NOMO-1 (cell line): ENCODE measurements around the gene APOC4.
"Not testable (repeated sequence)": the region's sequence is repeated elsewhere in the genome, so short reads cannot be mapped to it uniquely, and the experiment has no call there.

ENCODE experiments used
- DNase-seq, 2 experiments: peaks; one replicate each; lab custom pipeline; 2025; ENCODE audit not compliant: unreplicated experiment in 2 of 2; lab: John Stamatoyannopoulos, UW

Gene APOC4

DNA sequence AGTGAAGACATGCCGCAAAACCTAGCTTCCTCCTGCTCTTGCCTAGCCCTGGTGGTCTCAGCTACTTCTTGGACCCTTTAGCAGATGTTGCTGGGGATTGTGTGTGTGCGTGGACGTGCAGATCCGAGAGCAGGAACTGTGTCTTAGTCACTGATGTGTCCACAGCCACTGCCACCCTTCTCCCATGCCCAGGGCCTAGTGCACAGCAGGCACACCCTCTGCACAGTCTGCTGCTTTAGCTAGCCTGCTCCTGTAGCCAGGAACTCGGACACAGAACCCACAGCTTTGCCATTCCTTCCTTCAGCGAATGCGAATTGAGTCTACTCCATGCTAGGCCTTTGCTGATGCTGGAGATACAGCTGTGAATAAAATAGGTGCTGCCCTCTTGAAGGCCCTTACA, 15.5 kb downstream of the APOC4 start:
- DNase-seq = no peak

DNA sequence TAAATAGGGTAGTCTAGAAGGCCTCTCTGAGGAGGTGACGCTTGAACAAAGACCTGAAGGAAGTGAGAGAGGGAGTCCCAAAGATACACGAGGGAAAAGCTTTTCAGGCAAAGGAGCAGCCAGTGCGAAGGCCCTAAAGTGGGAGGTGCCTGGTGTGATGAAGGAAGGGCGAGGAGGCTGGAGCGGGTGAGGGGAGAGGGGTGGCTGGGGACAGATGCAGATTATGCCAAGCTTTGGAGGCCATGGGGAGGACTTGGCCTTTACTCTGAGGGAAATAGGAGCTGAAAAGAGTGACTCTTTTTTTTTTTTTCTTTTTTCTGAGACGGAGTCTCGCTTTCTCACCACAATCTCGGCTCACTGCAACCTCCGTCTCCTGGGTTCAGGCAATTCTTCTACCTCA, 16.1 kb downstream of the APOC4 start:
- no peak for DNase-seq

DNA sequence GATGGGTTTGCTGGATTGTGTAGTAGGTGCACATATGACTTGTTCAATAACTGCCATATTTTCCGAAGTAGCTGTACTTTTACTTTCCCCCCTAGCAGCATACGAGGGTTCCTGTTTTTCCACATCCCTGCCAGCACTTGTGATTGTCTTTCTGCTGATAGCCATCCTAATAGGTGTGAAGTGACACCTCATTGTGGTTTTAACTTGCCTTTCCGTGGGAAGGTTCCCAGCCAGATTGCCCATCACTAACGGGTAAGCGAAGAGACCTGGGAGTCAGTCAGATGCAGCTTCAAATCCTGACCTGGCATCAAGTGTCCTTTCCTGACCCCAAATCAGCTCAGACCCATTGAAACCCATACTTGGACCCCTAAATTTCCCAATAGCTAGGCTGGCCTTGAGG, 17.7 kb downstream of the APOC4 start:
- DNase-seq = no peak

DNA sequence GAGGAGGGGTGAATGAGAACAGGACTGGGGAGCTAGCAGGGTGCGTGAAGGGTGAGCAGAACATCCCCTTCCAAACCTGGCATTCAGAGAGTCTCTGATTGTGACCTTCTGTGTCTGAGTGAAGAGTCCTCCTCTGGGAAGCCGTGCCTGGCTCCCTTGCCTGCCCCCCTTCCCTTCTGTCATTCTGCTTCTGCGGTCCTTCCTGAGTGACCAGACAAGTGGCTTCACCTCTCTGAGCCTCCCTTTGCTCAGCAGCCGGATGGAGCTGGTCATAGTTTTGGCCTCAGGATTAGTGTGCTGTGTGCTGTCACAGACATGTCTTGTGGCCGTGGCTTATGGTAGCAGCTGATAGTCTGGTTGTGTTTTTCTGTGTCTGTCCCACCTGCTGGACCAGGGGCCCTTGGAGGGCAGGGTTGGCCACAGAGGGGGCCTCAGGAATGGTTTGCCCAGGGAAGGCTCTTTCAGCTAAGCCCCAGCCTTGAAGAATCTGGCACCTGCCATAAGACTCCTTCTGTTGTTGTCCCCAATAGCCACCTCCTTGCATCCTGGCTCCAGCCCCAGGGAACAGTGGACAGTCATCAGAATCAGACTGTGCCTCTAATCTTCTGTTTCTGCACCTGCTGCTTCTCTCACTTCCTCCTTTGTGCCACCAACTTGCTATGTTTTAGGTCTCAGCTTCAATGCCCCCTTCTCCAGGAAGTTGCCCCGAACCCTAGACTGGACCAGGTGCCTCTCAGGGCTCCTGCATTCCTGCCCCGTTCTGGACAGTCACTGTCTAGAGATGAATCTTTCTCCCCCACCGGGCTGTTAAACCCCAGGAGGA, 19.1 kb downstream of the APOC4 start:
- DNase-seq = no peak

DNA sequence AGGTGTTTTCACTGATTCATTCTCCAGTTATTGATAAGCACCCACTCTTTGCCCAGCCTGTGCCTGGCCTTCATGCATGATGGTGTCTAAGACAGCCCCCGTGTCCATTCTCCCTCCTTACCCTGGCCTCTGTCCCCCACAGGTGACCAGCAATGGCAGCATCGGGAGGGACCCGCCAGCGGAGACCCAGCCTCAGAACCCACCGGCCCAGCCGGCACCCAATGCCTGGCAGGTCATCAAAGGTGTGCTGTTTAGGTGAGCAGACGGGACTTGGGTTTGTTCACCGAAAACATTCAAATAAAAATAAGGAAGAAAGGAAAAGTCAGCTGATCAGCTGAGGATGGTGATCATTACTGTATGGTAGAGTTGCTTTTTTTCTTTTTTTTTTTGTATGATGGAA, 19.8 kb downstream of the APOC4 start:
- no peak for DNase-seq

DNA sequence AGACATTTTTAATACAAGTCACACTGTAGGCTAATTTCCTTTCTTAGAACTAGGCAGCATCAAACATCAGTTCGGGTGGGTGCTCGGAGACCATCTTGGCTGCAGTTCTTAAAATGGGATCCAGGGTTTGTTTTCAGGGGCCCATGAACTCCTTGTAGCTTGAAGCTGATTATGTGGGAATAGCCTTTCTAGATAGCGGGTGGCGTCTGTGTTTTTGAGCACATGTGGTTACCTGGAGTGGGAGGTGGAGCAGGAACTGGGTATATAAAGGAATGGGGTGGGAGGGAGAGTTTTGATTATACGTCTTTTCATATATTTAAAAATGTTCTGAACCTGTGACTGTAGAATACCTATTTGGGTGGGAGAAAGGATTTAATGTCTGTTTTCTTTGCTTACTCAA, 26.1 kb downstream of the APOC4 start:
- DNase-seq = no peak

DNA sequence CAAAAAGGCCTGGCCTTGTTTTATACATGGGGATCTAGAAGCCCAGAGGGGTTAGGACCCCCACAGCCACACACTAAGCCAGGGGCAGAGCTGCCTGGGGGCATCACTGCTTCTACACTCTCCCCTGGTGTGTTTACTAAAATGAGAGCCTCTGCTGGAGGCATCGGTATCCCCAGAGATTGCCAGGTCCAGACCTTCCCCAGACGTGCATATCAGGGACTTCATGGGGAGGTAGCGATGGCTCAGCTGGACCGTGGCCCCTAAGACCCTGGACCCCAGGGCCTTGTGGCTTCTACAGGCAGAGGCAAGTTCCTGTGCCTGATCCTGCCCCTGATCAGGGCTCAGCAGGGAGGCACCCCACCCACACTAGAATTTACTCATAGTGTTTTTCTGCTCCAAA, 26.6 kb downstream of the APOC4 start:
- DNase-seq = no peak

DNA sequence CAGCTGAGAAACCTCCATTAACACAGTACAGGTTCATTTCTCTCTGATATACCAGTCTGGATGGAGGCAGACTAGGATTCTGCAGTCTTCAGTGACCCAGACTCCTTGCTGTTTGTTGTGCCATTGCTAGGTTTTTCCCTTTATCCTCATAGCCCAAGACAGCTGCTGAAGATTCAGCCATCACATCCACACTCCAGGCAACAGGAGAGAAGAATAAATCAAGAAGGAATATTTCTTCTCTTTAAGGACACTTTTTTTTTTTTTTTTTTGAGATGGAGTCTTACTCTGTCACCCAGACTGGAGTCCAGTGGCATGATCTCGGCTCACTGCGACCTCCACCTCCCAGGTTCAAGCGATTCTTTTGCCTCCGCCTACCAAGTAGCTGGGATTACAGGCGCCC, 27.4 kb downstream of the APOC4 start:
- DNase-seq = no peak

DNA sequence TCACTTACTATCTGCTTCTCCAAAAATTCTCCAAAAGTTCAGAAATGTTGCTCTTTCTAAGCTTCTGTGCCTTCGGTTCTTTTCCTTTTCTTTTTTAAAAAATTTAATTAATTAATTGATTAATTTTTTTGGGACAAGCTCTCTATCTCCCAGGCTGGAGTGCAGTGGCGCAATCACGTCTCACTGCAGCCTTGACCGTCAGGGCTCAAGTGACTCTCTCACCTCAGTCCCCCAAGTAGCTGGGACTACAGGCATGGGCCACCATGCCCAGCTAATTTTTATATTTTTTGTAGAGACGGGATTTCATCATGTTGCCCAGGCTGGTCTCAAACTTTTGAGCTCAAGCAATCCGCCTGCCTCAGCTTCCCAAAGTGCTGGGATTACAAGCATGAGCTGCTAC, 29.4 kb downstream of the APOC4 start:
- DNase-seq = not testable (repeated sequence)

DNA sequence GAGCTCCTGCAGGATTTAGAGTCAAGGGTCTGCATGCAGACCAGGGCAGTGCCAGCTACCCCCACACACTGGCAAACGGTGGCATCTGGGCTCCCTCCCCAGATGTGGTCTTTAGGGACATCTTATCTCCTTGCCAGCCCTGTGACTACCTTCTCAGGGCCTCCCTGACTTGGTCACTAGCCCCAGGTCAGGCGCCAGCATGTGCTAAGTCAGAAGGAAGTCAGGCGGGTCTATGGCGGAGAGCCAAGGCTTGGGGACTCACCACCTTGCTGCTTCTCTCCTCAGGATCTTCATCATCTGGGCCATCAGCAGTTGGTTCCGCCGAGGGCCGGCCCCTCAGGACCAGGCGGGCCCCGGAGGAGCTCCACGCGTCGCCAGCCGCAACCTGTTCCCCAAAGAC, 30.8 kb downstream of the APOC4 start:
- DNase-seq = no peak

DNA sequence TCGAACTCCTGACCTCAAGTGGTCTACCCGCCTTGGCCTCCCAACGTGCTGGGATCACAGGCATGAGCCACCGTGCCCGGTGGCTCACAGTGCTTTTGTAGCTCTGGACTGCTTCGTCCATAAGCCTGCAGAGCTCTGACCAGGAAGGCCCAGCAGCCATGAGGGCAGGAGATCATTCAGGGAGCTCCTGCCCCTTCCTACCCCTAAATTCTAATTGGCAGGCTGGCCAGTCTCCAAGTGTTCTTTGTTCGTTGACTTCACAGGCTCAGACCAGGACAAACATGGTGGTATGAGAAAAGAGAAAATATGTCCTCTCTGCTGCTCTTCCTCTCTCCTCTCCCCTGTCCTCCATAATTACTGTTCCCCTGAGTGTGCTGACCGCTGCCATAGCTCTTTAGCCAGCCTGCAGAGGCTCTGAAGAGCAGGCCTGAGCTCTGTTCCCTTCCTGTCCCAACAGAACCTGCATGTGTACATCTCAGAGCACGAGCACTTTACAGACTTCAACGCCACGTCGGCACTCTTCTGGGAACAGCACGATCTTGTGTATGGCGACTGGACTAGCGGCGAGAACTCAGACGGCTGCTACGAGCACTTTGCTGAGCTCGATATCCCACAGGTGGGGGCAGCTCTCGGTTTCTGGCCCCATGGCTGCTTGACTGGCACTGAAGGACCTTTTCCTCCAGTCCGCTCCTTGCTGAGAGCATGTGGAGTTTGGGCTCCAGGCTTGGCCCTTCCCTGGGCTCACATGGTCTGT, 32.1 kb downstream of the APOC4 start:
- no peak for DNase-seq

DNA sequence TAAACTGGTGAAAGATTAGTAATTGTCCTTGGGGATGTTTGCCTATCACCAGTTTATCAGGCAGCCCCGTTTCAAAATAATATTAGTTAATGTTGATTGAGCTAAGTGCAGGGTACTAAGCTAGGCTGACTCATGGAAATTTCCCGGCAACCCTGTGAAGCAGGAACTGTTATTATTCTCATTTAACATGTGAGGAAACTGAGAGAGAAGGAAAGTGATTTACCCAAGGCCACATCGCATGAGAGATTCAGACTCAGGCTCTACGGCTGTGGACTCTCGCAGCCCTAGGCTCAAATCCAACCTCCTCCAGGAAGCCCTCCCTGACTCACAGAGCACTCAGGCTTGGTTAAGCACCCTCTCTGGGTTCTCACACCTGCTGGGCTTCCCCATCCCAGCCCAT, 32.8 kb downstream of the APOC4 start:
- no peak for DNase-seq

DNA sequence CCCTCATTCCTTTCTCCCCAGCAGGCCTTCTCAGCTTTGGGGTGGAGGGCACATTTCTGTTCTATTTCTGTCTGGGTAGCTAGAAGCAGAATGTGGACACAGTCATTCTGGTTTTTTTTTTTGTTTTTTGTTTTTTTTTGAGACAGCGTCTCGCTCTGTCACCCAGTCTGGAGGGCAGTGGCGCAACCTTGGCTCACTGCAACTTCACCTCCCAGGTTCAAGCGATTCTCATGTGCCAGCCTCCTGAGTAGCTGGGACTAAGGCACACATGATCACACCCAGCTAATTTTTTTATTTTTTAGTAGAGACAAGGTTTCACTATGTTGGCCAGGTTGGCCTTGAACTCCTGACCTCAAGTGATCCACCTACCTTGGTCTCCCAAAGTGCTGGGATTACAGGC, 33.4 kb downstream of the APOC4 start:
- DNase-seq = no peak

DNA sequence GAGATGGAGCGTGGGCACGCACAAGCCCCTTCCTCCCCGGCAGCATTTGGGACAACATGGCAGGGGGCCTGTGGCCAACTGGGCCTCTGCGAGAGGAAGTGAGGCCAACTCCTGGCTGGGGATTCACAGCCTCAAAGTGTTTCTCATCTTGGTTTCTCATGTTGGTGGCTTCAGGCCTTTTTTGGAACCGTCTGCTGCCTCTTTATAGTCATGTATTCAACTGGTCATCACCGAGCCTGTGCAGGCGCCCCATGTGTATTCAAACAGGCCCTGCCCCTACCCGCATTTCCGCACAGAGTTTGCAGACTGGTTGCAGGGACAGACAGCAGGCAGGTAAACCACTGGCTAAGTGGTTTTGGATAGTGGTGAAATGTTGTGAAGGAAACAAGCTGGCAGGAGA, 42.0 kb downstream of the APOC4 start:
- no peak for DNase-seq

DNA sequence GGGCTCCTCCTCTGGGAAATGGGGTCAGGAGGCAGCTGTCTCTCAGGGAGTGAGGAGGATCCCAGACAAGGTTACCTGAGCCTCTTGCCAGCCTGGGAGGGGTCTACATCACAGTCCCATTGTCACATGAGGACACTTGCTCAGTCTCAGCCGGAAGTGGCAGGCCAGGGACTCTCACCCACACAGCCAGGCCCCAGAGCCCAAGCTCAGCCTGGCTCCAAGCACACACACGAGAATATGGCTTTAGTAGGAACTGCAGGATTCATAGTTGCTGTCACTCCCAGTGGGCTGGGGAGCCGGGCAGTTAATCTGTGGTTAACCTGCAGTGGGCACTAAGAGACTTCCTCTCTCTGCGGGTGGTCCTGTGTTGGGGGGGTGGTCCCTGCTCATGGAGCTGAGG, 43.4 kb downstream of the APOC4 start:
- DNase-seq = no peak

DNA sequence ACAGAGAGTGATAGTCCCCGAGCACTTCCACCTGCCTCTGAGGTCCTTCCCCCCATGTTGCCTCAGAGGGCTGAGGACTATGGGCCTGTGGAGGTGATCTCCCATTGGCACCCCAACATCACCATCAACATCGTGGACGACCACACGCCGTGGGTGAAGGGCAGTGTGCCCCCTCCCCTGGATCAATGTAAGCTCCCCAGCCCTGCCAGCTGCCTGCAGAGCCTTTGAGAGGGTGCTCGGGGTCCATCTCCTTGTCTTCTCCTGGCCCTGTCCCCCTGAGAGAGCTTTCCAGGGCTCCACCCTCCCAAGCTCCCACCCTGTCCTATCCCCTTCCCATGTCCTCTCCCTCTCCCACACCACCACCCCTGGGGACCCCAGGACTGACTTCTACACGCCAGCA, 44.4 kb downstream of the APOC4 start:
- no peak for DNase-seq

DNA sequence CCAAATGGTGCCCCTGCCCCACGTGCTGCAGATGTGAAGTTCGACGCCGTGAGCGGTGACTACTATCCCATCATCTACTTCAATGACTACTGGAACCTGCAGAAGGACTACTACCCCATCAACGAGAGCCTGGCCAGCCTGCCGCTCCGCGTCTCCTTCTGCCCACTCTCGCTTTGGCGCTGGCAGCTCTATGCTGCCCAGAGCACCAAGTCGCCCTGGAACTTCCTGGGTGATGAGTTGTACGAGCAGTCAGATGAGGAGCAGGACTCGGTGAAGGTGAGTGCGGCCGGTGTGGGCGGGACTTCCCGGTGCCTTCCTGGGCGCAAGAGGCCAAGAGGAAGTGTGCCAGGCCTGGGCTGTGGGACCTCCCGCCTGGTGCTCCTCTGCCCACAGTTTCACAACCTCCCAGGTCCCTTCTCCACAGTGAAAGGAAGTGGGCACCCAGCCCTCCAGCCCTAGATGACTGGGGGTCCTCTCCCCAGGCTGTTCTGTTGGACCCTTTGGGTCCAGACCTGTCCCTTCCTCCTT, 45.2 kb downstream of the APOC4 start:
- DNase-seq = no peak

DNA sequence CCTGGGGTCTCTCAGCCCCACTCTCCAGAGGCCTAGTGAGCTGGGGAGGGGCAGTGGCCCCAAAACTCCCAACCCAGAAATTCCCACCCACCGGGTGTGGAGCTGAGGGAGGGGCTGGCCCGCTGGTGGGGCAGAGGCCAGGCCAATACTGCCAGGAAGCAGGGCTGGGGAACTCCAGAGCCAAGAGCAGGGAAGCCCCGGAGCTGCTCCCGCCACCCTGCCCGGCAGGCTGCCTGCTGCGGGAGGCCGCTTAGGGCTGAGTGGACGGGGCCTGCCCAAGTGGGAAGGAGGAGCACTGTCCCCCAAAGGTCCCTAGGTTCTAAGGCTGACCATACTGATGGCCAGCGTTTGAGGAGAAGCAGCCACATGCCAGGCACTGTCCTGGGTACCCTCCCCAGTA, 46.2 kb downstream of the APOC4 start:
- no peak for DNase-seq

DNA sequence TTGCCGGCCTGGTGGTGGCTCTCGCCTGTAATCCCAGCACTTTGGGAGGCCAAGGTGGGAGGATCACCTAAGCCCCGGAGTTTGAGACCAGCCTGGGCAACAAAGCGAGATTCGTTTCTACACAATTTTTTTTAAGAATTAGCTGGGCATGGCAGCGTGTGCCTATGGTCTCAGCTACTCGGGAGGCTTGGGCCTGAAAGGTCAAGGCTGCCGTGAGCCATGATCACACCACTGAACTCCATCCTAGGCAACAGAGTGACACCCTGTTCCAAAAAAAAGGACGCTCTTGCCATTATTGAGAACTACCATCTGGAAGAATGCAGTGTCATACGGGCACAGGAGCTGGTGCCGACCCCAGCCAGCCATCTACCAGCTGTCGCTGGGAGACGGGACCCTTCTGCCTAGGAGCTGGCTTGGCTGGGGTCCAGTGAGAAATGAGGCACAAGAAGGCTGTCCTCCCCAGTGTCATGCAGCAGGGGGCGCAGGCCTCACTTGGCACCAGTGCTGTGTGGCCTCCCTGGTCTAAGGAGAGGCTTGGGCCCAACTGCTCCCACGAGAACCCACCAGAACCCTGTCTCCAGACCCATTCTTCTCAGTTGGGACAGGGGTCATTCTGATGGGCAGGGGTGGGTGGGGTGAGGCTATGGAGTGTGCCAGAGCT, 47.0 kb downstream of the APOC4 start:
- DNase-seq = peak; percentile 19 to 33

DNA sequence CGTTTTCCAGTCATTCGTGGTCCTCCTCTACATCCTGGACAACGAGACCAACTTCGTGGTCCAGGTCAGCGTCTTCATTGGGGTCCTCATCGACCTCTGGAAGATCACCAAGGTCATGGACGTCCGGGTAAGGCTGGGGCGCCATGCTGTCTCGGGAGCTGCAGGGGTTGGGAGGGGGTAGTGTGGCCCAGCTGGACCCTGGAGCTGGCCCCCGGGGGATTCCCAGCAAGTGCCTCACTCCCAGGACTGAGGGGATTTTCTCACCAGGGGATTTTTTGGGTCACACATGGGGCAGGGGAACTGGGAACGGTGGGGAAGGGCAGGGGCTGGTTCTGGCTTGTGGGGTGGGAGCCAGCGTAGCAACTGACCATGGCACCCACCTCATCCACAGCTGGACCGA, 48.4 kb downstream of the APOC4 start:
- DNase-seq = no peak

DNA sequence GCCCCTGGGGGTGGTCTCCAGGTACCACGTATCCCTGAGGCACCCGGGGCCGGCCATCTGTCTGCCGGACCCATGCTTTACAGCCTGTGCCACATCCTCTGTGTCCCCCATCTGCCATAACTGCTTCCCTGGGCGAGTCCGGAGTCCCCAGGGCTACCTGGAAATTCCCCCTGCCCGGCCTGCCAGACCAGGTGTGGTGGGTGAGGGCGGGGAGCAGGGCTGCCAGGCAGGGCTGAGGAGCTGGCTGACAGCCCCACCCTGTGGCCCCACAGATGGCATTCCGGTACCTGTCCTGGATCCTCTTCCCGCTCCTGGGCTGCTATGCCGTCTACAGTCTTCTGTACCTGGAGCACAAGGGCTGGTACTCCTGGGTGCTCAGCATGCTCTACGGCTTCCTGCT, 48.9 kb downstream of the APOC4 start:
- DNase-seq = no peak
